Mononuclear cell (primary cell): ENCODE data around the gene ATIC. TPM values are rescaled to one million over a fixed set of nuclear protein-coding genes. Genes with fewer than 3 reads are reported as not detected.

Source experiments
- H3K27me3 ChIP-seq: 2 replicates; pipeline ENCODE4 v1.6.0; 2011; ENCODE audit warnings: low read length, control low read depth; ENCODE audit not compliant: insufficient read depth
- H3K4me1 ChIP-seq: 2 replicates; pipeline ENCODE4 v1.5.1; 2011; ENCODE audit warnings: mild to moderate bottlenecking, low read length, control low read depth; ENCODE audit not compliant: insufficient read depth
- H3K4me3 ChIP-seq: 2 replicates; pipeline ENCODE4 v1.5.1; 2011; ENCODE audit warnings: mild to moderate bottlenecking, low read length, moderate library complexity
- H3K9me3 ChIP-seq: 2 replicates; pipeline ENCODE4 v1.5.1; 2011; ENCODE audit warnings: low read depth, mild to moderate bottlenecking, control low read depth, low read length
- total RNA-seq: library from RNA; depleted of rRNA; stranded (reverse); fragments of >200 nt; gene quantifications from one replicate; pipeline ENCODE4 v1.2.3, GENCODE V29; 2012

The ATIC gene
- 12.0 TPM for total RNA-seq

DNA sequence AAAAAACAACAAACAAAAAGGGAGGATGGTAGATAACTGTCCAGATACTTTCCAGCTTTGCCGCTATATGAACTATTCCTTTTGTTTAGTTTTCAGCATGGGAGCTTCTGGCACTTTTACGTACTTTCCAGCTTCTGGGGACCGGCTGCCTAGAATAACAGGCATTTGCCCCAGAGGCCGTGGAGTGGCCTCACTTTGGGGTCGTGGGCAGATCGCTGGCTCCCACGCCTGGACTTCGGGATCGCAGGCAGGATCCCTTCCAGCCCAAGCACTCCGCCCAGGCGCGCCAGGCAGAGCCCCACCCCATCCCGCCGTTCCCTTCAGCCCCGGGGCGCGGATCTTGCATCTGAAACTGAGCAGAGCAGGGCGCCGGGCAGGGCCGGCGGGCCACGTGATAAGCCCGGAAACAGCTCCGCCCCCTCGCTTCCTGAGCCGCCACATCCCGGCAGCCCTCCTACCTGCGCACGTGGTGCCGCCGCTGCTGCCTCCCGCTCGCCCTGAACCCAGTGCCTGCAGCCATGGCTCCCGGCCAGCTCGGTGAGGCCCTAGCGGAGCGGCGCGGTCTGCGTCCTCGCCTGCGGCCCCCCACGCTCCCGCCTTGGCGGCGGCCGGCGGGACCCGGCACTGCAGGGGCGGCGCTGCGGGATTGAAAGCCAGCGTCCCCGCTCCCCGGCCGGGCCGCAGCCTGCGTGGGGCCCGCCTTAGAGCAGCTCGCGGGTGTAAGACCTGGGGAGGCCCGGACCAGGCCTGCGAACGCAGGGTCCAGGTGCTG, at the start of gene ATIC:
Gene ATIC, plus strand, starts transcription at position 435 of the 772 bp plus-strand sequence. Its CDS starts 84 bp downstream, at position 519.
- Histone ChIP-seq H3K27me3 (no peaks in the 10 kb centered on the region), H3K9me3 (no peaks in the 10 kb centered on the region), H3K4me3 (peak within 1 kb of the TSS; percentile 67), H3K4me1 (peaks cover 17% of the 10 kb centered on the region)

DNA sequence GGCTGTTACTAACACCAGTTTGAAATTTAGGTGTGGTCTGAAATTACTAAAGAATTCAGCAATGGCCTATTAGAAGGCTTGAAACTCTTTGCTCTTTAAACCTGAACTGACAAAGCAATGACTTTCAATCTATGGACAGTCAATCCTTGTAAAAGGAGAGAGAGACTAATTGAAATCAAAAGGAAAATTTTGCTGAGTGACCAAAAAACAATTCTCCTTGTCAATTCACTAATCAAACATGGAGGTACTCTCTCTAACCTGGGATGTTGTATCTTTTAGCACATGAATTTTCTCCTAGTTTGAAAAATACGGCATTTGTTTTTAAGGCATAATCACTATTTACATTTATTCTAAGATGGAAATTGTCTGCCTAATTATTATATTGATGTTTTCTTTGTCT, 49.6 kb upstream of the ATIC start:
- Histone ChIP-seq H3K9me3 (no peaks in the 10 kb centered on the region), H3K4me1 (no peaks in the 10 kb centered on the region), H3K4me3 (no peak overlapping the region), H3K27me3 (no peaks in the 10 kb centered on the region)

DNA sequence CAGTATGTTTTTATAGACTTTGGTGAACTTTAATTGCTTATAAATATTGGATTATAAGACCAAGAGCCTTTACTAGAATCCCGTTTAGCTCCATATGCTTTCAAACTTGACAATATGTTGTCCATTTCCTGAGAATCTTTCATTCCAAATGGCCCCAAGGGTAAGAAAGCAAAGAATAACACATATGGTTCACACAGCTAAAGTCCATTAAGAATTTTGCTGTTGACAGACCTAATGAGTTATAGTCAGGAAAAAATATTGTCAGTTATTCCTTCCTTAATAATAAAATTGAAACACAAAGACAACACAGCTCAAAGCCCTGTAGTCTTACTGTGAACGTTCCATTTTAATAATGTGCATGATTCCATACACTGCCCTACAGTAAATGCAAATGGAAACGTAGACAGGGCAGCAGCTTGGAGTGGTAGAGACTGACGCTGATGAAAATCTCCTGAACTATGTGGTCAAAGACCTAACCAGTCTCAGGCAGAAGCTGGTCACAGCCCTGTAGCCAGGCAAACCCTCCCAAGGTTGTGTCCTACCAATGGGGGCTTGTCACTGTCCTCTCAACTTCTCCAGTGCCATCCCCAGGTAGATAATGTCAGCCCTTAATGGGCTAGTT, 49.0 kb upstream of the ATIC start:
- H3K27me3 ChIP-seq: no peaks in the 10 kb centered on the region
- H3K4me1 ChIP-seq: no peaks in the 10 kb centered on the region
- no peaks in the 10 kb centered on the region for H3K9me3 ChIP-seq
- no peak overlapping the region for H3K4me3 ChIP-seq

DNA sequence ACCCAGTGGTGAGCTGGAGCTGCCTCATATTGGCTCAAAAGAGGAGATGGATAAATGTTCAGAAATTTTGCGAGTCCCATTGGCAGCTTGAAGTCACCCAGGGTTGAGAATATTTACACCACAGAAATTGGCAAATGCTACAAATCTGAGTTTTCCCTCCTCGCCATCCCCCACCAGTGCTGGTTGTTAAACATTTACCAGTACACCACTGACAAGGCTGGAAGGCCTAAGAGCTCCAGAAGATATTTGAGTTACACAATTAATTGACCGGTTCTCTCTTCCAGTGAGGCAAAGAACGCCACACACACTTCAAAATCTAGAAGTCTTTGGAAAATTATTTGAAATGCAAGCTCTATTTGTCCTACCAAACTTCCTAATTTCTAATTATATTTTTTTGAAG, 47.5 kb upstream of the ATIC start:
- Histone ChIP-seq H3K4me1 (no peaks in the 10 kb centered on the region), H3K4me3 (no peak overlapping the region), H3K27me3 (no peaks in the 10 kb centered on the region), H3K9me3 (no peaks in the 10 kb centered on the region)

DNA sequence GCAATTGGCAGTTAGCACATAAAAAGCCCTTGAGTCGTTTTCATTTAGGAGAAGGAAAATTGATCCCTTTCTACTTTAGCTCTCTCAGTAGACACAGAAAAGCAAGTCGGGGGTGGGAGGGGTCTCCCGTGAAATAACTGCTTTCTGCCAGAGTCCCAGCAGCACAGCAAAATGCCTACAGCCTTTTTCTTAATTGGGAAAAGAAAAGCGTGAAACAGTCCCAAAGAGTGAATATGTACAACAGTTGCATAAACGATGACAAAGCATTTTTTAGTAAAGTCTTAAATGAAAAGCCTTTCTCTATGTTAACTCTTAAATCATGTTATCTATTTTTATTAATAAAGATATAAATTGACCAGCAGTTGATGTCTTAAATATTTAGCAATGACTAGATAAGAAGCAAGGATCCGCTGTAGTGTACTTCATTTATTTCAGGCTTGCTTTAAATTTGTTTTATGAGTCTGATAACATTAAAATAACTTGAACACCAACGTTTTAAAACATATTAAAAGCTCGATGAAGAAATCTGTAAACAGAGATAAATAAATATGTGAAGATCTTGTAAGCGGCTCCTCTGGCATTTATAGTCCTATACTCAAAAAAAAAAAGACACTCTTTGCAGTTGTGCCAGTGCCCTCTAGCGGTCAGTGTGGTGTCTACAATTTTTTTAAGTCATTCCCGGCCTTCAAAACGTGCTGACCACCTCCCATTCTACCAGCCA, 42.3 kb upstream of the ATIC start:
- Histone ChIP-seq H3K4me3 (no peak overlapping the region), H3K27me3 (no peaks in the 10 kb centered on the region), H3K9me3 (no peaks in the 10 kb centered on the region), H3K4me1 (no peaks in the 10 kb centered on the region)

DNA sequence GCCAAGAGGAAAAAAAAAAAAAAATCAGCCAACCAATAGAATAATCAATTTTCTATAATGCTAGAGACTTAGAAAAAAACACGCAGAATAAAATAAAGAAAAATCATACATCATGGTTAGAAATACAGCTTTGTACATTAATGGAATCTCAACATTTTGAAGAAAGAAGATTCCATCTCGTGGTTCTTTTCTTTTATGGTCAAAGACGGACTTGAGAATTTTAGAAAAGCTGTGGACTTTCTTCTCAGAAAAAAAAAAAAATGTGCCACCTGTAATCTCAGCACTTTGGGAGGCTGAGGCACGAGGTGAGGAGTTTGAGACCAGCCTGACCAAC, 41.8 kb upstream of the ATIC start:
- Histone ChIP-seq H3K9me3 (no peaks in the 10 kb centered on the region), H3K4me1 (no peaks in the 10 kb centered on the region), H3K4me3 (no peak overlapping the region), H3K27me3 (no peaks in the 10 kb centered on the region)

DNA sequence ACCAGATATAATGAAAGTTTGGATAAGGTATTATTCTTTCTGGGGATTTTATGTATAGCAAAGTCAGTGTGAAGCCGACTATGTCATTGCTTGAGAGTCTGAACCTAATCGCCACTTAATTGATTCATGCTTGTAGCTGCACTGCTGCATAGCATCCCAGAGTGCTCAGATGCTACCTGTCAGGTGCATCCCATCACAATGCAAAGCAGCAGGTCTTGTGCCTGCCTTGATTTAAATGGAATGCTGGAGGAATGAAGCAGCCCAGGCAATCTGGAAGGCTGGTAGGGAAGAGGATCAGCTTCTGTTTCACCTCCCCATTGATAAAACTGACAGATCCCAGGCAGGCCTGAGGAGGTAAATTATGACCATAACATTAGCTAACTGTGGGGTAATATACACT, 40.4 kb upstream of the ATIC start:
- Histone ChIP-seq H3K4me3 (no peak overlapping the region), H3K4me1 (no peaks in the 10 kb centered on the region), H3K9me3 (no peaks in the 10 kb centered on the region), H3K27me3 (no peaks in the 10 kb centered on the region)

DNA sequence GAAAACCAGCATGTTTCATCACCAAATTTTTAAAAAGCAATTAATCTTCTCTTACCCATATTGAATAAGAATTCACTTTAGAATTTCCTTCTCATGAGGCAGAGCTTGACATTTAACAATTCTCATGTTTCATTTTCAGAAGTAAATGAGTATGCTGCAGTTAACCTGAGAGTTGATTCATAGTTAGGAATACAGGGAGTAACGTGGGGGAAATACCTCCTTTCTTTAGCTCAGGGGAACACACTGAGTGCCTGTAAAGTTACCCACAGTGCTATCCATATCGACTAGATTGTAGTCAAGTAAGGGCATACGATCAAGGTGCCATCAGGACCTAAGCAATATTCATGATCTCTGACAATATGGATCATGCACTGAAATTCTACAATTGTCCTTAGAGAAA, 38.9 kb upstream of the ATIC start:
- no peaks in the 10 kb centered on the region for H3K9me3 ChIP-seq
- no peak overlapping the region for H3K4me3 ChIP-seq
- no peaks in the 10 kb centered on the region for H3K27me3 ChIP-seq
- H3K4me1 ChIP-seq: no peaks in the 10 kb centered on the region

DNA sequence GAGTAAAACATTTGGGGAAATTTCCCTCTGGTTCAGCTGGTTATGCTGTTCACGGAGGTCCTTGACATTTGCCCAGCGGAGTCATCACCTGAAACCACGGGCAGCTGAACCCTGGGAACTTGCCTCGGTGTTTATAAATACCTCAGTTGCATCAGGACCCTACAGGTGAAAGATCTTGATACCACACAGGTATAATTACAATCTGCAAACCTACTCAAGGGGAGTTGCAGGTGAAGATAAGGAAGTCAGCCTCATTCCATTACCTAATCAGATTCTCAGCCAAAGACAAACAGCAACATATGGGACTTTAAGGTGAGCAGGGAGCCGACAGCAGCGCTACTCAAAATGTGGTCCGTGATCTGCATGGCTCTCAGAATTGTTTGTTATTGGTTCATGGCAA, 37.0 kb upstream of the ATIC start:
- no peak overlapping the region for H3K4me3 ChIP-seq
- no peaks in the 10 kb centered on the region for H3K9me3 ChIP-seq
- H3K27me3 ChIP-seq: no peaks in the 10 kb centered on the region
- H3K4me1 ChIP-seq: no peaks in the 10 kb centered on the region

DNA sequence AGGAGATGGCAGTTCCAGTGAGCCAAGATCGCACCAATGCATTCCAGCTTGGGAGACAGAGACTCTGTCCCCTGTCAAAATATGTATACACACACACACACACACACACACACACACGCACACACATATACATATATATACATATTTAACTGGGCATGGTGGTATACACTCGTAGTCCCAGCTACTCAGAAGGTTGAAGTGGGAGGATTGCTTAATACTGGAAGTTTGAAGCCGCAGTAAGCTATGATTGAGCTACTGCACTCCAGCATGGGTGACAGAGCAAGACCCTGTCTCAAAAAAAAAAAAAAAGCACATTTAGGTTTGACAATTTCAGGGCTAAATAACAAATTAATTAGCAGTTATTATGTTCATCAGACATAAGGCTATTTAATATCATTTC, 36.0 kb upstream of the ATIC start:
- H3K4me3 ChIP-seq: no peak overlapping the region
- no peaks in the 10 kb centered on the region for H3K4me1 ChIP-seq
- no peaks in the 10 kb centered on the region for H3K27me3 ChIP-seq

DNA sequence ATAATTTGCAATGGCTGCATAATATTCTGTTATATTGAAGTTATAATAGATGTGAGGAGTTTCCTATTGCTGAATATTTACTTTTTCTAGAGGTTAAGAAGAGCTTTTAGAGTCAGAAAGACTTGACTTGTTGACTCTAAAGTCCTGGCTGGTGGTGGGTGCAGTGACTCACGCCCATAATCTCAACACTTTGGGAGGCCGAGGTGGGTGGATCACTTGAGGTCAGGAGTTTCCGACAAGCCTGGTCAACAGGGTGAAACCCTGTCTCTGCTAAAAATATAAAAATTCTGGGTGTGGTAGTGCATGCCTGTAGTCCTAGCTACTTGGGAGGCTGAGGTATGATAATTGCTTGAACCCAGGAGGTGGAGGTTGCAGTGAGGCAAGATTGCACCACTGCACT, 33.9 kb upstream of the ATIC start:
- no peak overlapping the region for H3K4me3 ChIP-seq
- H3K27me3 ChIP-seq: no peaks in the 10 kb centered on the region

More for the DNA sequence above, 36.0 kb upstream of the ATIC start:
- no peaks in the 10 kb centered on the region for H3K9me3 ChIP-seq

DNA sequence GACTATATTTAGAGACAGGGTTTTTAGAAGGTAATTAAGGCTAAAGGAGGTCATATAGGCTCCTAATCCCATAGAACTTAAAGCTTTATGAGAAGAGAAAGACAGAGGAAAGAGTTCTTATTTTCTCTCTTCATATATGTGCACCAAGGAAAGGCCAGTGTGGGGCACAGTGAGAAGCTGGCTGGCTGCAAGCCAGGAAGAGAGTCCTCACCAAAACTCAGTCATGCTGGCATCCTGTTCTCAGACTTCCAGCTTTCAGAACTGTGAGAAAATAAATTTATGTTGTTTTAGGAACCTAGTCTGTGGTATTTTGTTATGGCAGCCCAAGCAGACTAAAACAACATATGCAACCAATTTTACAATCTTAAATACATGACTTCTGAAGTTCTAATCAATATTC, 31.5 kb upstream of the ATIC start:
- H3K9me3 ChIP-seq: no peaks in the 10 kb centered on the region
- H3K4me3 ChIP-seq: no peak overlapping the region
- no peaks in the 10 kb centered on the region for H3K4me1 ChIP-seq
- H3K27me3 ChIP-seq: no peaks in the 10 kb centered on the region

More for the DNA sequence above, 33.9 kb upstream of the ATIC start:
- H3K4me1 ChIP-seq: no peaks in the 10 kb centered on the region
- no peaks in the 10 kb centered on the region for H3K9me3 ChIP-seq

DNA sequence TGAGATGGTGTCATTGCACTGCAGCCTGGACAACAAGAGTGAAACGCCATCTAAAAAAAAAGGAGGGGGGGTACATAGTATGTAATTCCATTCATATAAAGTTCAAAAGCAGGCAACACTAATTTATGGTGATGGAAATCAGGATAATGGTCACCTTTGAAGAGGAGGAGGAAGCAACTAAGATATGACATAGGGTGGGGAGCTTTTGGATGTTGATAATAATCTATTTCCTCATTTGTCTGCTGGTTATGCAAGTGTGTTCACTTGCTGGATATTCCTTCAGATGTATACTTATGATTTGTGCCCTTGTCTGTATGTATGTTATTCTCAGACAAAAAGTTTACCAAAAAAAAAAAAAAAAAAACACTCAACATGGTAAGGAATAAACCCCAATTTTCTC, 28.6 kb upstream of the ATIC start:
- no peaks in the 10 kb centered on the region for H3K9me3 ChIP-seq
- H3K4me1 ChIP-seq: no peaks in the 10 kb centered on the region
- no peaks in the 10 kb centered on the region for H3K27me3 ChIP-seq
- no peak overlapping the region for H3K4me3 ChIP-seq

DNA sequence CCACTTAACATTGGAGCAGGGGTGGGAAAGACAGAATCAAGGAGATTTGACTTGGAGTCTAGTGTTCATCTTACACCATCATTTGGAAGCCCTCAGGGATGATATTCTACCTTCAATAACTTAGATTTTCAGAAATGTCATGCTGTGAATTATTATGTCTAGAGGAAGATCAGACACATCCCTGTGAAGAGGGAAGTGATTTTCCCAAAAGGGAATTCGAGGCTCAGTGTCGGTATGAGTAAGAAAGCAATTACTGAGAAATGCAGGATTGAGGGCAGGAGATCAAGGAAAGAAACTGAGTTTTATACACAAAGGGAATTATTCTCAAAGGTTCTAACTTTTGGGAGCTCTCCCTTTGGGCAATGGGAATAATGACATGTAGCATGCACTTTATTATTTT, 25.6 kb upstream of the ATIC start:
- Histone ChIP-seq H3K27me3 (no peaks in the 10 kb centered on the region), H3K9me3 (no peaks in the 10 kb centered on the region), H3K4me1 (no peaks in the 10 kb centered on the region), H3K4me3 (no peak overlapping the region)

DNA sequence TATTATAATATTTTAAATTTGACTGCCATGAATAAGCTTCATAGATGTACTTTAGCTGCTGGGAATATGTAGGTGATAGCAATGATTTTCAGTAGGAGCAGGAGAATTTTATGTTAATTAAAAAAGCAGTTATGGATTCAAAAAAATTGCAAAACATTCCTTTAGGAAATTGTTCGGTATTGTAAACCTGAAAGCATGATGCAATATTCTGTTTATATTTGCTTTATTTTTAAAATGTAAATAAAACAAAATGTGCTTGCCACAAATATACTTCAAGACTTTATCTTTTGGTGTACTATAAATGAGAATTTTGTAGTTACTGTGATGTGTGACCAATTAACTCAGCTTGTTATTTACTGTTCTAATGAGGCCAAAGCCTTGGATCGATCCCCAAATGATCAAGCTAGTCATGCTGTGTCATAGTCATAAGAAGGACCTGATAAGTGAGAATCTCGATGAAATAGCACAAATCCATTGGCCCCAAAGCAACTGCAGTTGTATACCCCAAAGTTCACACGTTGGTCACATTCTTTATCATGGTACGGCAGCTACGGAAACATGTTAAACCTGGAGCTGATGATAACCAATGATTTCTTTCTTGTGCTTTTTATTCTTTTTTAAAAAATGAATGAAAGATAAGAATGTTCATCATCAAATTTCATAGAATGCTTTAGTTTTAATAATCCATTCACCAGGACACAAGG, 23.6 kb upstream of the ATIC start:
- no peaks in the 10 kb centered on the region for H3K4me1 ChIP-seq

More for the DNA sequence above, 23.6 kb upstream of the ATIC start:
- H3K9me3 ChIP-seq: no peaks in the 10 kb centered on the region
- no peak overlapping the region for H3K4me3 ChIP-seq
- no peaks in the 10 kb centered on the region for H3K27me3 ChIP-seq
